Erythroblast (primary cell): Measurements from ENCODE around the gene AKAP6.

Experiments used
- GATA1 ChIP-seq: IDR thresholded peaks from 2 replicates; pipeline ENCODE4 v1.6.1; 2011; ENCODE audit warnings: low read depth, mild to moderate bottlenecking, control low read depth, low read length, moderate library complexity
- POLR2A ChIP-seq: IDR thresholded peaks from 2 replicates; pipeline ENCODE4 v1.6.1; 2011; ENCODE audit warnings: mild to moderate bottlenecking, low read length

GRCh38 chr14:32537166-32537565 is 208.1 kb downstream of the AKAP6 start:
- TF ChIP-seq POLR2A (no peak), GATA1 (no peak)
